SK-N-MC (cell line): ENCODE results near the gene USP31.

Source experiments
- EZH2 ChIP-seq: fragments of 200-600 bp; sonication (generic); IDR thresholded peaks from one replicate; pipeline ENCODE4 v1.6.1; 2017; ENCODE audit warnings: antibody characterized with exemption
- FOXP2 ChIP-seq: optimal IDR thresholded peaks from 2 replicates; pipeline ENCODE3; 2011; ENCODE audit warnings: mild to moderate bottlenecking, moderate library complexity; ENCODE audit not compliant: insufficient read depth; ENCODE audit errors: extremely low read length, control extremely low read depth
- POLR2AphosphoS5 ChIP-seq: IDR thresholded peaks from 2 replicates; pipeline ENCODE4 v1.6.1; 2012; ENCODE audit warnings: mild to moderate bottlenecking, low read depth, low read length, borderline replicate concordance

GRCh38 chr16:23131931-23132621 lies 17.2 kb downstream of the USP31 start:
- TF ChIP-seq EZH2 = no peak
- no peak for TF ChIP-seq POLR2AphosphoS5
- no peak for TF ChIP-seq FOXP2
